ENCODE data around the gene GZF1.
"Not testable (repeated sequence)": the region's sequence is repeated elsewhere in the genome, so short reads cannot be mapped to it uniquely, and the experiment has no call there.

Gene GZF1

GRCh38 chr20:23346002-23346401 is 16.0 kb upstream of the GZF1 start:
- no peak for DNase-seq (ENCODE audit: low read depth in 2 of 2)

DNA sequence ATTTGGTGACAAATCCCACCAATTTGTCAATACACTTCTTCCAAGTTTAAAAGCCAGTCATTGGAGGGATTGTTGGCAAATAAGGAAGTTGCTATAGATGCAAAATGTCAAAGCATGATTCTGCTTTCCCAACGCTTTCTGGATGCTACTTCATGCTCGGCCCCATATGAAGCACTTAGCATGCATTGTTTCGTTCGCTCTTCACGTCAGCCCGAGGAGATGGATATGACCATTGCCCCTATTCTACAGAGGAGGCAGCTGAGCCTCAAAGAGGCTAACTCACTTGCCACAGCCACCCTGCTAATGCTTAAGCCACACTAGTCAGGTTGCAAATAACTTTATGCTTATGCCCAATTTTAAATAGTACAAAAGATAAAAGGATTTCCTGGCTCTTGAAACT is 14.2 kb upstream of the GZF1 start:
- DNase-seq (ENCODE audit: low read depth in 2 of 2): no peak

GRCh38 chr20:23348510-23348909 is 13.5 kb upstream of the GZF1 start:
- not testable (repeated sequence) for DNase-seq (ENCODE audit: low read depth in 2 of 2)

- DNase-seq (ENCODE audit: low read depth in 2 of 2): peak; percentile 64 to 67
Measured at GRCh38 chr20:23349338-23350195, 12.4 kb upstream of the GZF1 start.

DNA sequence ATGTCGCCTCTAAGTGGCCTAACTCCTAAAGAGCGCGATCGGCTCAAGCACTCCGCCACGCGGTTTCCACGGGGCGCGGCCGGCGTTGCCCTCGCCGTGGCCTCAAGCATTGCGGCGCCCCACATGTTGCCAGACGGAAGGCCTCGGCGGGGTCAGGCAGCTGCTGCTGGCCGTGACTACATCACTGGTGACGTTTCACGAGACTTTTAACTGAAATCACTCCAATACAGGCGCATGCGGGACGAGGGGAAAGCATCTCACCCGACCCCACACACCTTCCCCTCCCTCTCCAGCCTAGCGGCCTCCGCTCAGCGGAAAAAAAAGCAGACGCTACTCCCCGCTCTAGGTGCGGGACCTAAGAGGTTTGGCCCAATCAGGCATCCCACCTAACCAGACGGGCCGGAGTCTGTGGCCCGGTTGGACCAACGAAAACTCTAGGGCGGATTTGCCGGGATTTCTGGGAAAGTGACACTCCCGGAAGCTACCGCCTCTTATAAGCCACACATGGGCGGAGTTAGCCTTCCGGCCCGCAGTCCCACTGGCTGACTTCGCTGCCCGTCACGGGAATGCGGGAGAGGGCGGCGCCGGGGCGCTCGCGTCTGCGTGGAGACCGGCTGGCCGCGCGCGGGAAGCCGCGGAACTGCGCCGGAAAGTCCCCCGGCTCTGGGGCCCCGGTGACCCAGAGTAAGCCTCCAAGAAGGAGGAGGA is 11.6 kb upstream of the GZF1 start, which contains the start of gene NXT1:
TSS of gene NXT1 (plus strand) at position 596 of the 708 bp plus-strand sequence. CDS start 3,251 bp downstream, outside the sequence.
- DNase-seq (ENCODE audit: low read depth in 2 of 2): peak; percentile 92 to 93

- peak; percentile 22 to 30 for DNase-seq (ENCODE audit: low read depth in 2 of 2)
Measured at GRCh38 chr20:23350904-23351838, 10.8 kb upstream of the GZF1 start.

GRCh38 chr20:23356203-23356602 is 5.8 kb upstream of the GZF1 start:
- DNase-seq (ENCODE audit: low read depth in 2 of 2): no peak

GRCh38 chr20:23357767-23358562 is 4.0 kb upstream of the GZF1 start:
- DNase-seq (ENCODE audit: low read depth in 2 of 2): peak; percentile 99 to 100

DNA sequence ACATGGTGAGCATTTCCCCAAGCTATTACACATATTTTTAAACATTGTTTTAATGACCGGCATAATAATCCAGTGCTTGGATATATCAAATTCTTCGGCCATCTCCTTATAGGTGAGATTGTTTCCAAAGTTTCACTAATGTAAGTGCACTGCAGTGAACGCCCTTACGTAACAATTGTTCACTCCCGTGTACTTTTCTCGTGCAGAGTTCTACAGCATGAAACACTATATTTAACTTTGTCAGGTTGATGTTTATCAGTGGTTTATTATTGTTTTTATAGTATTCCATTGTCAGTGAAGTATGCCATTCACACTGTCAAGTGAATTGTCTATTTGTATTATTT is 3.4 kb upstream of the GZF1 start:
- no peak for DNase-seq (ENCODE audit: low read depth in 2 of 2)

DNA sequence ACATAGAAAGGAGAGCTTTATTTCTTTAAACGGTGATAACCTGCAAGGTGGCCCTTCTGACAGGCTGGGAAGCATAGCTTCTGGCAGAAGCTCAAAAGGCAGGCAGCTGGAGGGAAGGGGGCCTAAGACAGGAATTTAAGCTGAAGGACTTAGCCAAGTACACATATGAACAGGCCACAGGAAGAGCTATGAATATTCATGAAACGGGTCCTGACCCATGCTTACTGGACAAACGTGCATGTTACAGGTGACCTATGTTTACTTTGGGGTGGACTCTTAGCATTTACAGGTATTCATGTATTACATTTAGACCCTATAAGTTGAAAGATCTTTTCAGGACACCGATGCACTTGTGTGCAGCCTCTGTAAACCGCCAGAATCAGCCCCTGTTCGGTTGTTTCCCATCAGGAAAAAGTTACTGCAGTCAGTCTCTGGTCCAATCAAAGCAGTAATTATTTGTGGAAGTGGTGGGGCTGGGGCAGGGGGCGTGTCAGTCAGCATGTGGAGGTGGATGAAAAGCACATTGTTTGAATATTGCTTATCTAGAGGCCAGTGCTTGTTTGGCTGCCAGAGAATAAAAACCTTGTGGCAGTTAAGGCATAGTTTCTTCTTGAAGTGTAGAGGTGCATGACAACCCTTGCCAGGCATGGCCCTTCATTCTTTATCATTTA is 2.9 kb upstream of the GZF1 start:
- no peak for DNase-seq (ENCODE audit: low read depth in 2 of 2)

DNA sequence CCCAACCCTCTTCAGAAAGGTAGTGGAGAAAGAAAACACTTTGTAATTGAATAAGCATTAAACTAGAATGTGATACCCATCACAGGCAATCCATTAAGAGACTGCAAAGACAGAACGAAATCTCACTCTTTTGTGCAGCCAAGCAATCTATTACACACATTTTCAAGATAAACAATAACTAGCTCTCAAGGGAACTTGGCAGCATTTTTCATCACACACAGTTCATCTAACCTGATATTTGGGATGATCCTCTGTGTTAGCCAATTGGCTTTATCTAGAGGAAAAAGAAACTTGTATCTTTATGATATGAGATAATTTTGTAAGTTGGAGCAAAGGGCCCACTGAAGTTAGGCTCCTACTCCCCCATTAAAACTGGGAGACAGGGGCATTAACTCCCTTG is 1.5 kb upstream of the GZF1 start:
- DNase-seq (ENCODE audit: low read depth in 2 of 2): no peak

DNA sequence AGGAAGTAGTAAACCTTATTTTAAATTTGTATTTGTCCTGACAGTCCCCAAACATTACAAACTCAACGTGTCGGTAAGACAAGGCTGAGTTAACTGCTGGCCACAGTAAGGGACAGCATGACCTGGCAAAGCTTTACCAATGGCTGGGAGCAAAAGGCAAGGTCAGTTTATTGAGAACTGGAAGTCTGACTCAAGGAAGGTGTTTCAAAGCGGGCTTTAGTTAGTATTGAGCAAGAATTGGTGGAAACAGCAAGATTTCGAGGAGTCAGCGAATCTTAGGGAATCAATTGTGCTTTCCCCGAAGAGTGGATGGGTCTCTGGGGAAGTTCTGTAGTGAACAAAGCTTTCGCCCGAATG is 885 bp upstream of the GZF1 start:
- no peak for DNase-seq (ENCODE audit: low read depth in 2 of 2)

GRCh38 chr20:23362392-23363256 is 642 bp downstream of the GZF1 start:
- no peak for DNase-seq (ENCODE audit: low read depth in 2 of 2)

DNA sequence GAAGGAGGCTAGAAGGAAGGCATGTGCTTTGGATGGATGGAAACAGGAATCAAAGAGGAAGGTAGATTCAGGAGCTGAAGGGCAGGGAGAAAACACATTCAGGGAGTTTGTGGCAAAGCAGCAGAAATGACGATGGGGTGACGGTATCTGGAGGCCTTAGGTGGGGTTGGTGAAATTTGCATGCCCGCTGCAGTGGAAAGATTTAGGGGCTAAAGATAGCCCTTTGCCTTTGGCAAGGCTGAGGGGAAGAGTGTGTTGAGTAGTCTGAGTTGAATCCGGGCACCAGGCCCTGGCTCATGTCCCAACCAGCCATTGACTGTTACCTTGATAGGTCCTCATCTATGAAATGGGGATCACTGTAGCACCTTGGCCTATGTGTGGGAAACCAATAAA is 1.3 kb downstream of the GZF1 start:
- no peak for DNase-seq (ENCODE audit: low read depth in 2 of 2)

DNA sequence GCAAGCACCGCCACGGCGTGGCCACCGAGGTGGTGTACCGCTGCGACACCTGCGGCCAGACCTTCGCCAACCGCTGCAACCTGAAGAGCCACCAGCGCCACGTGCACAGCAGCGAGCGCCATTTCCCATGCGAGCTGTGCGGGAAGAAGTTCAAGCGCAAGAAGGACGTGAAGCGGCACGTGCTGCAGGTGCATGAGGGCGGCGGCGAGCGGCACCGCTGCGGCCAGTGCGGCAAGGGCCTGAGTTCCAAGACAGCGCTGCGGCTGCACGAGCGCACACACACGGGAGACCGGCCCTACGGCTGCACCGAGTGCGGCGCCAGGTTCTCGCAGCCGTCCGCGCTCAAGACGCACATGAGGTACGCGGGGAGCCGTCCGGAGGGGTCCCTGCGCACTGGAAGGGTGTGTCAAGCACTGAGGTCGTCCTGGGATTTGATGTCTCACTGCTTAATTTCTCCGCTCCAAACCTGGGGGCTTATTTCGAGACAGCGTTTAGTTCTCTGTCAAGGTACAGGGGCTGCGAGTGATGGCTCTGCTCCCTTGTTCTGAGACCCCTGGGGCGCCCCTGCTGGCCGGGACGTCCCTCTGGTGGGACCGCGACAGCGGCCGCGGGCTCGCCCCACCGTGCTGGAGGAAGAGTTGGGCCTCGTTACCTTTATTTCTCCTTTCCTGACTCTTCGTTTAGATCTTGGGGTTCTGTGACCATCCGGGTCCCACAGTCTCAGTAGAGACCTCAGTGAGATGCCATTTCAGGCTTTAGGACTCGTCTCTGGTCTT is 3.6 kb downstream of the GZF1 start:
- DNase-seq (ENCODE audit: low read depth in 2 of 2): no peak

GRCh38 chr20:23366384-23366783 is 4.4 kb downstream of the GZF1 start:
- no peak for DNase-seq (ENCODE audit: low read depth in 2 of 2)

- no peak for DNase-seq (ENCODE audit: low read depth in 2 of 2)
Measured at GRCh38 chr20:23367770-23368169, 5.8 kb downstream of the GZF1 start.

DNA sequence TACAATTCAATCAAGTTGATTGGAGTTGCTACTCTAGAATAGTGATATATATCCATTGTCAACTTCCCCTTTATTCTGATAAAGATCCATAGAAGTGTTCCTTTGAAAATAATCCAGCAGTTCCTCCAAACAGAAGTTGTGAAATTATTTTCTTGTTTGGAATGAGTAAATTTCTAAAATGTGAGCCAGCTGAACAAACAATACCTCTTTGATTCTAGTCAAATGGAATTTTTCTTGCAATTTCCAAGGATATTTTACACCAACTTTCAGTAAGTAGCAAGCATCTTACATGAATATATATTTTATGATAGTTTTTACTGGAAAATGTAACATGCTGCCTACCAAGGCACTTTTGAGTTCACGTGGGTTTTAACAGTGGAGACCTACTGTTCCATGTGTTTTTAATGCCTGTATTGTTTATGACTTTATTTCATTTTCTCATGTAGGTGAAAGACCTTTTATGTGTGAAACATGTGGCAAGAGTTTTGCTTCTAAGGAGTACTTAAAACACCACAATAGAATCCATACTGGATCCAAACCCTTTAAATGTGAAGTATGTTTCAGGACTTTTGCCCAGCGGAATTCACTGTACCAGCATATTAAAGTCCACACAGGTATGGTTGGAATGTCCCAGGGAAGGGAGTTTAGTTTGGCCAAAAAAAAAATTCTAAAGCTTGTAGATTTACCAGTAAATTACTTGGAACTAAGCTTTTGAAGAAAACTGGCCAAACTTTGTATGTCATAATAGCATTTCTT is 6.5 kb downstream of the GZF1 start:
- no peak for DNase-seq (ENCODE audit: low read depth in 2 of 2)

Data from activated CD8-positive, alpha-beta memory T cell treated with anti-CD3 and anti-CD28 coated beads for 4 hours (primary cell).